Activated CD8-positive, alpha-beta memory T cell treated with anti-CD3 and anti-CD28 coated beads, Interleukin-2, amount 50 U/mL, for 24 hours (primary cell): ENCODE measurements around the gene PEX19.
"Not testable (repeated sequence)": the region's sequence is repeated elsewhere in the genome, so short reads cannot be mapped to it uniquely, and the experiment has no call there.

Experiments
- DNase-seq: peaks from one replicate; pipeline ENCODE4 v3.0.0-alpha.2; 2020; ENCODE audit errors: extremely low read depth

PEX19 gene

GRCh38 chr1:160284782-160285344 lies at the start of gene PEX19:
PEX19 (minus strand) TSS chr1:160285133; CDS start chr1:160285124, 9 bp downstream.
- peak; percentile 90 for DNase-seq

GRCh38 chr1:160332516-160332915 lies 47.6 kb upstream of the PEX19 start:
- DNase-seq: no peak

GRCh38 chr1:160330119-160330518 lies 45.2 kb upstream of the PEX19 start:
- DNase-seq: no peak

- no peak for DNase-seq
Measured at GRCh38 chr1:160328184-160328583, 43.3 kb upstream of the PEX19 start.

- DNase-seq: no peak
Measured at GRCh38 chr1:160326418-160326817, 41.5 kb upstream of the PEX19 start.

GRCh38 chr1:160325252-160325651 lies 40.3 kb upstream of the PEX19 start:
- DNase-seq: no peak

GRCh38 chr1:160322831-160323230 lies 37.9 kb upstream of the PEX19 start:
- no peak for DNase-seq

GRCh38 chr1:160315359-160315758 lies 30.4 kb upstream of the PEX19 start:
- DNase-seq: no peak

GRCh38 chr1:160309571-160309970 lies 24.6 kb upstream of the PEX19 start:
- no peak for DNase-seq

GRCh38 chr1:160309185-160309557 lies 24.2 kb upstream of the PEX19 start:
- DNase-seq: no peak

GRCh38 chr1:160308451-160309184 lies 23.7 kb upstream of the PEX19 start:
- no peak for DNase-seq

- DNase-seq: no peak
Measured at GRCh38 chr1:160307118-160307791, 22.3 kb upstream of the PEX19 start.

- no peak for DNase-seq
Measured at GRCh38 chr1:160300173-160300572, 15.2 kb upstream of the PEX19 start.

- no peak for DNase-seq
Measured at GRCh38 chr1:160296036-160296435, 11.1 kb upstream of the PEX19 start.

GRCh38 chr1:160293020-160293968 lies 8.4 kb upstream of the PEX19 start:
- DNase-seq: no peak

GRCh38 chr1:160291248-160292220 lies 6.6 kb upstream of the PEX19 start:
- no peak for DNase-seq

GRCh38 chr1:160287769-160288168 lies 2.8 kb upstream of the PEX19 start:
- DNase-seq: not testable (repeated sequence)

GRCh38 chr1:160285506-160285905 lies 573 bp upstream of the PEX19 start:
- DNase-seq: no peak

GRCh38 chr1:160284220-160284781 lies 632 bp downstream of the PEX19 start:
- DNase-seq: no peak

- DNase-seq: no peak
Measured at GRCh38 chr1:160282807-160283206, 2.1 kb downstream of the PEX19 start.
